DMS114 treated with DMSO at 0.1 percent for 48 hours (cell line): ENCODE results near the gene NCCRP1.
"Not testable (repeated sequence)": the region's sequence is repeated elsewhere in the genome, so short reads cannot be mapped to it uniquely, and the experiment has no call there.

ENCODE experiments used
- DNase-seq: peaks from one replicate; lab custom pipeline; 2025; ENCODE audit not compliant: unreplicated experiment; lab: John Stamatoyannopoulos, UW

Gene NCCRP1

DNA sequence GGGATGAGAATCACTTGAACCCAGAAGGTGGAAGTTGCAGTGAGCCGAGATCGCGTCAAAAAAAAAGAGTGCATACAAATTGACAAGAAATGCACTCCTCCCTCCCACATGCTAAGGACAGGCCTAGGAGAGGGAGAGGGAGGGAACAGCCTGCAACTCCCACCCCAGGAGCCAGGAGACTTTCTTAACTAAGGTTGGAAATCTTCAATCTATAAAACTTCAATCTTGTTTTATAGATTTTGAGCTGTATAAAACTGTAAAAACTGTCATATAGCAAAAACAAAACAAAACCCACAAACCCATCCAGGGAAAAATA is 8.6 kb downstream of the NCCRP1 start:
- no peak for DNase-seq

DNA sequence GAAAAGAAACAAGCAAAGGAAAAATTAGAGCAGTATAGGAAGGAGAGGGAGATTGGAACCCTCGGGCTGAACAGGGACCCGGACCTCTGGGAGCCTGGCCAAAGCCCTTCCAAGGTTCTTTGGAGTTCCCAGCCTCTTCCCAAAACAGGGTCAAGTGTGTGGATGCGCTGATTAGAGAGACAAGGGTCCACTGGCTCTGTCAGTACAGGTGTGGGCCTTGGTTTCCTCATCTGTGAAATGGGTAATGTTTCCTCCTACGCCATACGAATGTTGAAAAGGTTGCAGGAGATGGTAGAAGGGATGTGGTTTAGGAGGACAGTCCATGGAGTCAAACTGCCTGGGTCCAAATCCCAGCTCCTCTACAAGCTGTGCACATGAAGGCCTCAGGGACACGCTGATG is 9.4 kb downstream of the NCCRP1 start:
- DNase-seq = no peak

DNA sequence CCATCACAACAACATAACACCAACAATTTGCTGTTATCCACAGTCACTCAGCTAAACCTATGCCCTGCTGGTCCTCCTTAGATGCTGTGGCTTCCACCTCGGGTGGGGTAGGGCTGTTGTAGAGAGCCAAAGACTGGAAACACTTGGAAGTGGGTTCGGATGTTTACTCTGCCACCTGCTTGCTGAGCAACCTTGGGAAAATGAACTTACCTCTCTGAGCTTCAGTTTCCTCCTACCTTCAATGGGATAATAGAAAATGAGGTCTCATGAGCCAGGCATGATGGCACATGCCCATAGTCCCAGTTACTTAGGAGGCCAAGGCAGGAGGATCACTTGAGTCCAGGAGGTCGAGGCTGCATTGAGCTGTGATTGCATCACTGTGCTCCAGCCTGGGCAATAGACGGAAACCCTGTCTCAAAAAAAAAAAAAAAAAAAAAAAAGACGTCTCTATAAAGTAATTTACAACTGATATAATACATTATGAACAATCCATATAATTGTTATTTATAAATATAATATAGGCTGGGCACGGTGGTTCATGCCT is 10.6 kb downstream of the NCCRP1 start:
- DNase-seq = no peak

DNA sequence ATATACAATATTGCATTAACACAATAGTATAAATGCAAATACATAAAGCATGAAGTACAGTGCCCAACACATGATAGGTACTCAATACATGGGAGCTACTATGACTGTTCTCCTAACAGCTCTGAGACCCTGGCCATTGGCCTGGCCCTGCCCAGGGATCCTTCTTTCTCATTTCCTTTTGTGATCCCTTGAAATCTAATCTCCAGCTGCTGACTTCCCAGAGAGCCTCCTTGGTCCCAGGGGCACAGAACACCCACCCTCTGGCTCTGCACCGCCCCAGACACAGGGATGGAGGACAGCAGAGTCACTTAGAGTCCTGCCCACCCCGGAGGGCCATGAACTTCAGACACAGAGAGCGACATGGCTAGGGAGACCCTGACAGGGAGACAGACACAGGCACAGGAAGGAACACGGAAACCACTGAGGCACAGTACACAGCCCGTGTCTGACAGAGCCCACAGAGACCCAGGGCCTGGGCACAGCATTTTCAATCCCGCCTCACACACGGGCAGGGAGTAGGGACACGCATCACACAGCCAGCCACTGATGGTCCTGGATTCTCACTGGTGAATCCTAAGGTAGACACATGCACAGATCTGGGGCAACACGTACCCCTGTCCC is 11.5 kb downstream of the NCCRP1 start:
- DNase-seq = no peak

DNA sequence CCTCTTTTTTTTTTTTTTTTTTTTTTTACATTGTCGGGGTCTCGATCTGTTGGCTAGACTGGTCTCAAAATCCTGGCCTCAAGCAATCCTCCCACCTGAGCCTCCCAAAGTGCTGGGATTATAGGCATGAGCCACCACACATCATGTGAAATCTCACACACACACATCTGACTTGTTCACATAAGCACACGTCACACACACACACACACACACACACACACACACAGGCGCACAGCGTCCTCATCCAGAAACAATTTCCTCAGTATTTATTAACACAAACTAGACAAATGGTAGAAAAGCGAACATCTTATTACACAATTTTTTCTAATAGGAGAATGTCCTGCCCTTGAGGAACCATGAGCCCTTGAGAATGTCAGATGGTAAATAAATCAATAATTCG is 12.4 kb downstream of the NCCRP1 start:
- DNase-seq = no peak

DNA sequence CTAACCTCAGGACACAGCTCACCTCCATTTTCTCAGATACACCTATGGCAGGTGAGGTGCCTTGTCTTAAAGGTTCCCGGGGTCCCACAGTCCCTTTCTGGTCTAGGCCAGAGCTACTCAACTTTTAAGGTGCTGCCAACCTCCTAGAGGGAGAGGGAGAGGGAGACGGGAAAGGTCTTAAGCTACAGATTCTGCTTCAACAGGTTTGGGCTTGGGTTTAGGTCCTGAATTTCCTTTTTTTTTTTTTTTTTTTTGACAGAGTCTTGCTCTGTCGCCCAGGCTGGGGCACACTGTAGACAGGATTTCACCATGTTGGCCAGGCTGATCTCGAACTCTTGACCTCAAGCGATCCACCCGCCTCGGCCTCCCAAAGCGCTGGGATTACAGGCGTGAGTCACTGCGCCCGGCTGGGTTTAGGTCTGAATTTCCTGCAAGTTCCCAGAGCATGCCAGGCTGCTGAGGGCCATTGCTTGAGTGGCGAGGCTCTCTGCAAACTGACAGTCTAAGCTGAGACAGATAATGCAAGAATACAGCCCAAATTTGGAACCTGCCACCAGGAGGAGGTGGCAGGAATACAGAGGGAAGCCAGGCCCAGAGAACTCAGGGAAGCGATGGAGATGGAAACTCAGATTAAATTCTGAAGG is 15.1 kb downstream of the NCCRP1 start:
- DNase-seq = no peak

DNA sequence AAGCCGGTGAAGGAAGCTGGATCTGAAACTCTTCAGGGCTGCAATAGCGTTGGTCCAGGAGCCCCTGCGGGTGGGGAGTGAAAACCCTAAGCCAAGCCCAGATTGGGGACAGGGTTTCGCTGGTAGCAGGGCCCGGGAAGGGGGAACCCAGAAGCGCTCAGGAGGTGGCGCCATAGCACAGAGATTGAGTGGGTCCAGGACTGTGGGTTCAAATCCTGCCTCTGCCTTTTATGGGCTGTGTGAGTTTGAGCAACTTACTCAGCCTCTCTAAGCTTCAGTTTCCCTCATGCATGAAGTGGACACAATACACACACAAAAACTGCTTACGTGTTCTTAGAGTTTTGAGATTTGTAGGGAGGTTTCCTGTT is 15.6 kb downstream of the NCCRP1 start:
- DNase-seq = no peak

DNA sequence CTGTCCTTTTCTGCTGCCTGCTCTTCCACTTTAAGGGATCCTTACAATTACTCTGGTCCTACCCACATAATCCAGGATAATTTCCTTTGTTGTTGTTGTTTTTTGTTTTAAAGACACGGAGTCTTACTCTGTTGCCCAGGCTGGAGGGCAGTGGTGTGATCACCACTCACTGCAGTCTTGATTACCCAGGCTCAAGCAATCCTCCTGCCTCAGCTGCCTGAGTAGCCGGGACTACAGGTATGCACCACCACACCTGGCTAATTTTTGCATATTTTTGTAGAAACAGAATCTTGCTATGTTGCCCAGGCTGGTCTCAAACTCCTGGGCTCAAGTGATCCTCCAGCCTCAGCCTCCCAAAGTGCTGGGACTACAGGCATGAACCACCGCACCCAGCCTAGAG is 18.6 kb downstream of the NCCRP1 start:
- DNase-seq = not testable (repeated sequence)

DNA sequence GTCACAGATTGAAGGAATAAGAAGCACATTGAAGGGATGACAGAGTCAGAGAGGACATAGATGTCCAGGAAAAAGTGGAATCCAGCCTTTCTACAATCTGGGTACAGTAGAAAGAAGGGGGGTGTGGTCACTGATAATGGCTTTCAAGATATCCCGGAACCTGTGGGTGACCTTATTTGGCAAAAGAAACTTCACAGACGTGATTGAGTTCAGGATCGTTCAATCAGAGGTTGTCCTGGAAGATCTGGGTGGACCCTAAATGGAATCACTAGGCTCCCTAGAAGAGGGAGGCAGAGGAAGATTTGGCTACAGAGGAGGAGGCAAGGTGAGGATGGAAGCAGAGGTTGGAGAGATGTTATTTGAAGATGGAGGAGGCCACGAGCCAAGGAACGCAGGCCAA is 20.3 kb downstream of the NCCRP1 start:
- DNase-seq = no peak

DNA sequence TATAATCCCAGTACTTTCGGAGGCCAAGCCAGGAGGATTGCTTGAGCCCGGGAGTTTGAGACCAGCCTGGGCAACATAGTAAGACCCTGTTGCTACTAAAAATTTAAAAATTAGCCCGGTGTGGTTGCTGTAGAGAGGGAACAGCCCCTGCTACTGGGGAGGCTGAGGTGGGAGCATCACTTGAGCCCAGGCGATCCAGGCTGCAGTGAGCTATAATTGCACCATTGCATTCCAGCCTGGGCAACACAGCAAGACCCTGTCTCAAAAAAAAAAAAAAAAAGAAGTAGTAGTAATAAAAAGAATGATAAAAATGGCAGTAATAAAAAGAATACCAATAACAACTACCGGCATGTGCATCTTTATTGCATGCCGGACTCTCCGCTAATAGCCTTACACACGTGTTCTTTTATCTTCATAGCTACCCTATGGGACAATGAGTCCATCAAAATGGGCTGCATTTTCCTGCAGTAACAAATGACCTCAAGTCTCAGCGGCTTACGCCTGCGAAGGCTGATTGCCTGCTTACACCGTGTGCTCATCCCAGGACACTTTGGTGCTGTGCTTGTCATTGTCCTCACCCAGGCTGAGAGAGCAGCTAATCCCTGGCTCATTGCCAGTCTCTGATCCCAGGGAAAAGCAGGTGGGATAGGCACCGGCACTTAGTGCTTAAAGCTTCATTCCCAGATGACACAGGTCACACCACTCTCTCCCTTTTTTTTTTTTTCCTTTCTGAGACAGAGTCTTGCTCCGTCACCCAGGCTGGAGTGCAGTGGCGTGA is 21.7 kb downstream of the NCCRP1 start:
- DNase-seq = no peak

DNA sequence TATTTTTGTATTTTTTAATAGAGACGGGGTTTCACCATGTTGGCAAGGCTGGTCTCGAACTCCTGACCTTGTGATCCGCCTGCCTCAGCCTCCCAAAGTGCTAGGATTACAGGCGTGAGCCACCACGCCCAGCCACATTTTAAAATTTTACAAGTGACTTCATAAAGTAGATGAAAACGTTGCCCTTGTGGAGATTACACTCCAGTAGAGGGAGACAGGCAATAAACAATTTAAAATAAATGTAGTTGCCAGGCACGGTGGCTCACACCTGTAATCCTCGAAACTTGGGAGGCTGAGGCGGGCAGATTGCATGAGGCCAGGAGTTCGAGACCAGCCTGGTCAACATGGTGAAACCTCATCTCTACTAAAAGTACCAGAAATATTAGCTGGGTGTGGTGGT is 22.3 kb downstream of the NCCRP1 start:
- DNase-seq = not testable (repeated sequence)

DNA sequence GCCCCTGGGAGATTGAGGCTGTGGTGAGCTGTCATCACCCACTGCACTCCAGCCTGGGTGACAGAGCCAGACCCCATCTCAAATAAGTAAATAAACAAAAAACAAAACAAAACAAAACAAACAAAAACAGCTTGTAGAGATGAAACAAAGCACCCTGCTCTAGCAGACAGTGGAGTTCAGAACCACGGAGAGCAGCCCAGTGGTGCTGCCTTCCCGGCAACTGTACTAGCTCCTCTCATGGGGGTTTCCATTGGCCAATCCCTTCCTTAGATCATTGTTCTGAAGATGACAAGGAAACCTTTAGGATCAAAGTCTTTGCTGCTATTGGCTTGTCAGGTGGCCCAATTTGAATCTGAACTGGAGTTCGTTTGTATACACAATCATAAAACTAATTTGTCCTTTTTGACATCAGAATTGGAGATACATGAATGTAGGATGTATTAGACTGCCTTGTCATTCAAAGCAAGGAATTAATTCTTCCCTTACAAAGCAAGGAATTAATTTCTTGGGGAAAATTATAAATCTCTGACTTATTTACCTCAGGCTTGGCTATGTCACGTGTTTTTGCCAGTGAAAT is 27.0 kb downstream of the NCCRP1 start:
- DNase-seq = no peak

DNA sequence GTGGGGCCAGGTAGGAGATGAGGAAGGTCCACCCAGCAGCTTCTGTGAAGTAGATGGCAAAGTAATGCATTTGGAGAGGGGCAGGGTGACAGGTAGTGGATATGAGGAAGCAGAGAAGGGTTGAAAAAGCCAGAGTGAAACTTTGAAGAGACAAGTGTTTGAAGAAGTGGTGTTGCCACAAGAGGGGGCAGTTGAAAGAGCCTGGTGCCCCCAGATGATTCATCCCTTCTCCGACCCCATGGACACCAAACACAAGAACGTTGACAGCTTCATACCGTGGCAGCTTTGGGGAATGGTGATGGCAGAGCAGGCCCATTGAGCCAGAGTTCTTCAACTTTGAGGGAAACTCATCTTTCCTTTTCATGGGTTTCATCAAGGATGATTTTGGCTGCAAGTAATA is 28.1 kb downstream of the NCCRP1 start:
- no peak for DNase-seq

DNA sequence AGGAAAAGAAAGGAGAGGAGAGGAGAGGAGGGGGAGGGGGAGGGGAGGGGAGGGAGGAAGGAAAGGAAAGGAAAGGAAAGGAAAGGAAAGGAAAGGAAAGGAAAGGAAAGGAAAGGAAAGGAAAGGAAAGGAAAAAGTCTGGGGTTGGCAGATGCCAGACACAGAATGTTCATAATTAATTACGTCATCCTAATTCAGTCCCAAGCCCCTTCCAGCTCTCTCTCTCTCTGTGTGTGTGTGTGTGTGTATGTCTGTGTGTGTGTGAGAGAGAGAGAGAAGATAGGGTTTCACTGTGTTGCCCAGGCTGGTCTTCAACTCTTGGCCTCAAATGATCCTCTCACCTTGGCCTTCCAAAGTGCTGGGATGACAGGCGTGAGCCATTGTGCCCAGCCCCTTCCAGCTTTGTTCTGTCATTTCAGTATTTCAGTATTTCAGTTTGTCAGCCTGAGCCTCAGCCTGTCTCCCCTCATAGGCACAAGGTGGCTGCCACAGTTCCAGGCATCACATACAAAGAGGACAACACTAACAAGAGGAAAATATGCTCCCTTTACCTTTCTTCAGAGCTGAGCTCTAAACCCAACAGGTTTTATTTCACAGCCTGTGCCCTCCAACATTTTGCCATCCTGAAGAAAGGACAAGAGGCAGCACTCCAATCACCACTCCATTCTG is 33.5 kb downstream of the NCCRP1 start:
- DNase-seq = no peak

DNA sequence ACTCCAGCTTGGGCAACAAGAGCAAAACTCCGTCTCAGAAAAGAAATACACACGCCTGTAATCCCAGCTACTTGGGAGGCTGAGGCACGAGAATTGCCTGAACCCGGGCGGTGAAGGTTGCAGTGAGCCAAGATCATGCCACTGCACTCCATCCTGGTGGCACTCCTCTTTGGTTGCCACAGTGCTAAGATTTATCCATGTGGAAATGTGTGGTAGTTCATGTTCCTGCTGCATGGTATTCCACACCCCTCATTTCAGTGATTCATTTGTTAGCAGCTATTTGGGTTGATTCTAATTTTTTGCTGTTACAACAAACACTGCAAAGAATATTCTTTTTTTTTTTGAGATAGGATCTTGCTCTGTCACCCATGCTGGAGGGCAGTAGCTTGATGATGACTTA is 35.9 kb downstream of the NCCRP1 start:
- no peak for DNase-seq

DNA sequence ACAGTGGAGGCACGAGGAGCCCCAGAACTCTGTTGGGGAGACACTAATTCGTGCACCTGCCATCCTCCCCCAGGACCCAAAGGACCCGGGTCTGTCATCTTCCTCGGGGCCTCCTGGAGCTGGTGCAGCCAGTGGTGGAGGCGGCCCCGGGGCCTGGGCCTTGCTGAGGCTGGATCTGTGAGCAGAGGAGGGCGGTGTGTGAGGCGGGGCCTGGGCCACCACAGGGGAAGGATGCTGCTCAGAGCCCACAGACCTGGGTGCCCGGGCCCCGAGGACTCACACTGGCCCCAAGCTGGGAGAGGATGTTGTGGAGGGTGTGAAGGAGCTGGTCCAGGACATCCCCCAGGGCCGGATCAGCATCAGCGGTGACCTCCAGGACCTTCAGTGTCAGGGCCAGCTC is 39.8 kb downstream of the NCCRP1 start:
- no peak for DNase-seq

DNA sequence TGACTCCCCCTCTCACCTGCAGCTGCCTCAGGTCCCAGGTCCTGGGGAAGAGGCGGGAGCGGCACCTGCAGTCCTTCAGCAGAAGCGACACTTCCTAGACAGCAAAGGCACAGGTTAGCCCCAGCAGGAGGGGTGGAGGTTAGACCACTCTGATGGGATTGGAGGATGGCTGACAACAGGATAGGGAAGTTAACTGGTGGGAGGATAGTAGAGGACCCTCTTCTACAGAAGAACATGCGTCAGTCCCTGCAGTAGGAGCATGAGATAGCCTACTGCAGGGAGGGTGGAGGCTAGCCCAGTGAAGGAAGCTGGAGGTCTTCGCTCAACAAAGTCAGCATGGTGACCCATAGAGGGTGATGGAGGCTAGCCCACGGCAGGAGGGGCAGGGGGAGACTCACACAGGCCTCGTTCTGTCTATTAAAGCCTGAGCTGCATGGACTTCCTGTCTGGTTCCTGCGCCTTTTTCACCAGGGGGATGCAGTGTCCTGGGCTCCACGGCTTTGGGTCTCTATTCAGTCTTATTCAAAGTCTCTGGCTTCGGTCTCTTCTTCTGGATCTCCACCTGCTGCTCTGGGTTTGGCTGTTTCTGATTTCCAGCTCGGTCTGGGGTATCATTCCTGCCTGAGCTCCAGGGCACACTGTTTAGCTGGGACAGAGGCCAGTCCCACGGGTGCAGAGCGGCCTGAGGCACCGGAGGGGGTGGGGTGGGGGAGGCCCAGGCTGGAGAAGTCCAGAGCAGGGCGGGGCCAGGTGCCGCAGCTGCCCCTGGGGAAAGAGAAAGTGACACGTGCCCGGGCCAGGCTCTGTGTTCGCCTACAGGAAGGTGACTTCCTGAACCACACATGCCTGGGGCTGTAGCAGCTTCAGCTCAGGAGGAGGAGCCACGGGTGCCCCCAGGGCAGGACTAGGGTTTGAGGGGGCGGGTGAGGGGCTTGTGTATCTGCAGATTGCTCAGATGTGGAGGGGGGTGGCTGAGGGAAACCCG is 40.7 kb downstream of the NCCRP1 start:
- DNase-seq = no peak

DNA sequence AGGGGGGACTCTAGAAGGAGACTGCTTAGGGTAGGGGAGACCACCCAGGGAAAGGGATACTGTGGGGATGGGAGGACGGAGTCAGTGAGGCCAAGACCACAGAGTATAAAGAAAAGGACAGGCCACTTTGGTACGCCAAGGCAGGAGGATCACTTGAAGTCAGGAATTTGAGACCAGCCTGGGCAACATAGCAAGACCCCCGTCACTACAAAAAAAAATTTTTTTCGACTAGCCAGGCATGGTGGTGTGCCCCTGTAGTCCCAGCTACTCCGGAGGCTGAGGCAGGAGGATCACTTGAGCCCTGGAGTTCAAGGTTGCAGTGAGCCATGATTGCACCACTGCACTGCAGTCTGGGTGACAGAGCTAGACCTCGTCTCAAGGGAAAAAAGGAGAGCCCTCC is 41.4 kb downstream of the NCCRP1 start:
- no peak for DNase-seq

DNA sequence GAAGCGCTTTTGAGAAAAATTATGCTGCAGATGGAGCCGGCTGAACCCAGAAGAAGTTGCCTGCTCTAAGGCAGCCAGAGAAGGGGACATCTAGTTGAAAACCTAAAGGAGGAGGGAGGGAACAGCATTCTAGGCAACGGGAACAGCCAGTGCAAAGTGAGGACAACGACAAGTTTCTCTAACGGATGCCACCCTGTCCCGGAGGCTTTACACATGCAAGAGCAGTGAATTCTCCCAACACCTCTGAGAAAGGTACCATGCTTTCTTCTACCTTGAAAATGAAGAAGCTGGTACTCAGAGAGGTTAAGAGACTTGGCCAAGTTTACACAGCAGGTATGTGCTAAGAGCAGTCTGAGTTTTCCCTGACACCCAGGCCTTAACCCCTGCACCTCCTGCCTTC is 42.2 kb downstream of the NCCRP1 start:
- no peak for DNase-seq

DNA sequence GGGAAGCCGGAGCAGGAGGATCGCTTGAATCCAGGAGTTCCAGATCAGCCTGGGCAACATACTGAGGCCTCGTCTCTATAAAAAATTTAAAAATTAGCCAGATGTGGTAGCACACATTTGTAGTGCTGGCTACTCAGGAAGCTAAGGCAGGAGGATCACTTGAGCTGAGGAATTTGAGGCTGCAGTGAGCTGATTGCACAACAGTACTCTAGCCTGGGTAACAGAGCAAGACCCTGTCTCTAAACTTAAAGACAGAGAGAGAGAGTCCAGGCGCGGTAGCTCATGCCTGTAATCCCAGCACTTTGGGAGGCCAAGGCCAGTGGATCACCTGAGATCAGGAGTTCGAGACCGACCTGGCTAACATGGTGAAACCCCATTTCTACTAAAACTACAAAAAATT is 43.7 kb downstream of the NCCRP1 start:
- no peak for DNase-seq
